Measurements from ENCODE around the gene SMIM13.

Gene SMIM13

DNA sequence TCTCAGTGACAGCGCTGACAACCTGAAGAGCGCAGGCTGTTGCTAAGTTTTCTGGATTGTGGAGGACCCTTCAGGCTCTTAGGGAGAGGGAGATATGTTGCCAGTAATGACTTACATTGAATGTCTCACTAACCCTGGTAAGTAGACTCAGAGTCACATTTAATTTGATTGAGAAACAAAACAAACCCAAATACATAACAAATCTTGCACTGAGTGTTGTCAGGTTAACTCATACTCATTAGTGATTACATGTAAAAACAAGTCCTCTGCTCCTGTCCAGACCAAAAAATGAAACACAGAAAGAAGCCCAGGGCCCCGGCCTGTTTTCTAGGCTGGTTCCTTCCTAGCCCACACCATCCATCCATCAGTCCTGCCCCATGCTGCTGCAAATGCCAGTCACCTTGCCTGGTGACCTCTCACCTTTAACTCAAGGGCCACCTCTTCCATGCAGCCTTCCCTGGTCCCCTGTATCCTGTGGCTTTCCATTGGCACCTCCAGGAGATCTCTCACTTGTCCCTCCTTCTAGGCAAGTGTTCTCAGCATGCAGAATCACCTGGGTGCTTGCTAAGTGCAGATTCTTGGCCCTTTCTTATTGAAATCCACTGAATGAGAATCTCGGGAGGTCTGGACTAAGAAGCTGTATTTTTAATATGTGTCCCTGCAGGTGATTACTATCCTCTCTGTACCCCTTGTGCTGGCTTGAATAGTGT is 52.6 kb downstream of the SMIM13 start:
- in situ Hi-C loops (cut with MboI; ENCODE audit: low sequenced_read_pairs): loop anchor here (10.0 kb wide), 1 partner anchor 349 kb away; no protein-coding TSS in a partner anchor

DNA sequence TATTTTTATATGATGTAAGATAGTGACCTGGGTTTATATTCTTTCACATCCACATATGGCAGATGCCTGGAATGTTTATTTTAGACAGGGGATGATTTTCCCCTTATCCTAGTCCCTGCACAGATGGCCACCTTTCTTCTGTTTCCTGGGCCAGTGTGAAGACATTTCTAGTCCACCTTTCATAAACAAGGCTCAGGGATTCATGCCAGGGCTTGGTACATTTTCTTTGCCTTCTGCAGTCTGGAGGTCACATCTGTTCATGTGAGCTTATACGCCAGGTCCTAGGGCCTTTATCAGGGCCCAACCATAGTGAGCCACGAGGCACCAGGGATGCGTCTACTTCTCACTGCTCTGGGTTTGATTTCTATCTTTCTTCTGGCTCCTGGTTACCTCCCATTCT is 55.9 kb downstream of the SMIM13 start:
- in situ Hi-C loops (cut with MboI; ENCODE audit: low sequenced_read_pairs): loop anchor here (10.0 kb wide), 1 partner anchor 345 kb away; no protein-coding TSS in a partner anchor

DNA sequence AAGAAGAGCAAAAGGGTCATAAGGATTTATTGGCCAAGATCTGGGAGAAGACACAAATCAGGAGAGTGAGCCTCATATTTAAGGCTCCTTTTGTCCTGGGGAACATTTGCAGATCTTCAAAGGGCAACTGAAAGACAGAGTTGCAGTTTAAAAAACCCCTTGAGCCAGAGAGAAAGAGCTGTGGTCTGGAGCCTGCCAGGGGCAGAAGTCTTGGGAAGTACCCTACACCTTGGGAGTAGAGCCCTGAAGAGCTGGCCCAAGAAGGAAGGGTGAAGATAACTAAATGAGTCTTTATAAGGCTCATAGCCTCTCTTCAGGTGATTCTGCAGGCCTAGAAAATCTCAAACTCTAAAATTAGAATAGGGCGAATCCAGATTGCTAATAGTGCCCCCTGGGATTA is 57.9 kb downstream of the SMIM13 start:
- in situ Hi-C loops (cut with MboI; ENCODE audit: low sequenced_read_pairs): no loop called here

DNA sequence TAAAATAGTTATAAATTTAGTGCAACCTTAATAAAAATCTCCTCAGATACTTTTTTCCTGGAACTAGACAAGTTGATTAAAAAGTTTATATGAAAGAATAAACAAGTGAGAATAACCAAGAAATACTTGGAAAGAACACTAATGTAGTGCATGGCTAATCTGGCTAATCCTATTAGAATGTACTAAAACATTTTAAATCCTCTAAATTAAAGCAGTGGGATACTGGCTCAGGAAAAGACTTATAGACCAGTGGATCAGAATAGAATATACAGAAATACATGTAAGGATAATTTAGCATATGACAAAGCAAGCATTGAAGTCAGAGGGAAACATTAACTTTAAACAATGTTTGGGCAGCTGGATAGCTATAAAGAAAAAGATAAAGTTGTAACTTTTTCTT is 58.9 kb downstream of the SMIM13 start:
- in situ Hi-C loops (cut with MboI; ENCODE audit: low sequenced_read_pairs): no loop called here

DNA sequence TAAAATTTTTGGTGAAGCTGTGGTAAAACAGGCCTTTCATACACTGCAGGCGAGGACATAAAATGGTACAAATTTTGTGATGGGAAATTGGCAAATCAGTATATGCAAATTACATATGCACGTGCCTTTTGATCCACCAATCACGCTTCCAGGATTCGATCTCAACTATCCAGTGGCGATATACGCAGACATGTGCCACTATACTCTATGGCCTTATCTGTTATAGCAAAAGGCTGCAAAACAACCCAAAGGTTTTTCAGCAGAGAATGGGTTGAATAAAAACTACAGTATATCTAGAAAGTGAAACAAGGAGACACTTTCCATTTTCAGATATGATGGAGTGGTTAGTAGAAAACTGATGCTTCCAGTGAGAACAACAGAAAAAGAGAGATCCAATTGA is 59.8 kb downstream of the SMIM13 start:
- in situ Hi-C loops (cut with MboI; ENCODE audit: low sequenced_read_pairs): no loop called here

DNA sequence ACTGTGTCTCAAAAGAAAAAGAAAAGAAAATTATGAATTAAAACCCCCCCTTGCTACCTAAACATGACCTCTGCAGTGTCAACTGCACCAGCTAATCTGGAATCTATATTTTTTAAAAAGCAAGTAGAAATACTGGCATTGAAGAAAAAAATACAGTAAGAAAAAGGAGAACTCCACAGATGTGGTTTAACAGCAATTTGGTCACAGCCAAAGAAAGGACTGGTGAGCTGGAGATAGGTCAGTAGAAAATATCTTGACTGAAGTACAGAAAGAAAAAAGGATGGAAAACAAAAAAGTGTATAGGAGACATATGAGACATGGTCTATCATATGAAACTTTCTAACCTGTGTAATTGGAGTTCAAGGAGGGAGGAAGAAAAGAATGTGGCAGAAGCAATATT is 62.0 kb downstream of the SMIM13 start:
- in situ Hi-C loops (cut with MboI; ENCODE audit: low sequenced_read_pairs): no loop called here

DNA sequence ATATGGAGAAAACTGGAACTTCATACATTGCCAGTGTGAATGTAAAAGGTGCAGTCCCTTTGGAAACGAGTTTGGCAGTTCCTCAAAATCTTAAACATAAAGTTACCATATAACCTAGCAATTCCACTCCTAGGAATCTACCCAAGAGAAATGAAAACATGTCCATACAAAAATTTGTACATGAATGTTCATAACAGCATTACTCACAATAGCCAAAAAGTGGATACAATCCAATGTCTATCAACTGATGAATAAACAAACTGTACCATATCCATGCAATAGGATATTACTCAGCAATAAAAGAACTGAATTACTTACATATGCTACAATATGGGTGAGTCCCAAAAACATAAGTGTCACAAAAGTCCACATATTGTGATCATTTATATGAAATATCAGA is 66.6 kb downstream of the SMIM13 start:
- in situ Hi-C loops (cut with MboI; ENCODE audit: low sequenced_read_pairs): no loop called here

DNA sequence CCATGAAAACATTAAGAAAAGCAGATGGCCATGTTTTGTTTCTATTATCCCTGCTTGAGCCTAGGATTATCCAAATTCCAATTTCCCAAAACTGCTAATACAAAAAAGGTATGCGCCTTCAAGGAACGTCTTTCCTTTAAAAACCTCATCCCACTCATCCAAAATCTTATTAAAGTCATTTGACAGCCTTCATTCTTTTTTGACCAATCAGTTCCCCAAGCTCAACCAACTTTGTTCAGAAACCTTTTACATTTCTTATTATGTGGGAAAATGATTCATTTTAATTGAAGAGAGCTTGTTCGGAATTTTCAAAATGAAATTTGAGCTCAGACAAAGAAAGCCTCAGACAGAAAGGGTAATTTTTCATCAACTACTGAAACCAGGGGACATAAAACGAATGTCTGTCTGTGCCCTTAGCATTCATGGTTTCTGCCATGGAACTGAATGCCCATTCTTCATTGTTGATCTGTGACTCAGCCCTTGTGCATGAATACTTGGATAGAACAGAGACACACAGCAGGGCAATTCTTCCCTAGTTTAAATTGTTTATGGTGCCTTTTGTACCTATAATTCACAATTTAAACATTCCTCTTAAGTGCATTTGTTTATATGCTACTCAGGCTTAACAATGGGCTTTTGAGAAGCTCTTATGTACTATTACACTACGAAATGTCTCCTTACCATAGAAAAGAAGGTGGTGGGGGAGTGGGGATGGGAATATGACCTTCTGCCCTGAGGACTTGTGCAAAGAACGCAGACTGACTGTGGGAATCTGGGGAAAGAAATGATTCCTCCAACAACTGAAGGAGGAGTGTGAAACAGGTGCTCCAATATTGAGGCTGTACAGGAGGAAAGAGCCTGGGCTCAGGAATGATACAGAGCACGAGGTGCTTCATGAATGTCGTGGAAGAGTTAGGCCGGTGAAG is 67.7 kb downstream of the SMIM13 start:
- in situ Hi-C loops (cut with MboI; ENCODE audit: low sequenced_read_pairs): no loop called here

DNA sequence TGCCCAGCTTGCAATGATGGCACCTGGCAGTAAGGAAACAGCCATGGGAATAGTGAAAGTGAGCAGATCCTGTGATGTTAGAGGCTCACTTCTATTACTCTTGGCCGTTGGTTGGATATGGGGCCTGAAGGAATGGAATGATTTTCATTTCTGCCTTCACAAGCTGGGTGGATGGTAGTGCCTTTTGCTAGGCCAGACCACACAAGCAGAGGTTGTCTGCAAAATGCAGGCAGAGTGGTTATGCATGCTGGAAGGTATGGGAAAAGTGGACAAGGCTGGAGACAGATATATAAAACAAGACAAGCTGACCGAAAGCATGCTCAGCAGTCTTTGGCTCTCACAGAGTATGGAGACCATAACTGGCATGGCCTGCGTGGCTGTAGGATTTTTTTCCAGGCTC is 68.6 kb downstream of the SMIM13 start:
- in situ Hi-C loops (cut with MboI; ENCODE audit: low sequenced_read_pairs): no loop called here

DNA sequence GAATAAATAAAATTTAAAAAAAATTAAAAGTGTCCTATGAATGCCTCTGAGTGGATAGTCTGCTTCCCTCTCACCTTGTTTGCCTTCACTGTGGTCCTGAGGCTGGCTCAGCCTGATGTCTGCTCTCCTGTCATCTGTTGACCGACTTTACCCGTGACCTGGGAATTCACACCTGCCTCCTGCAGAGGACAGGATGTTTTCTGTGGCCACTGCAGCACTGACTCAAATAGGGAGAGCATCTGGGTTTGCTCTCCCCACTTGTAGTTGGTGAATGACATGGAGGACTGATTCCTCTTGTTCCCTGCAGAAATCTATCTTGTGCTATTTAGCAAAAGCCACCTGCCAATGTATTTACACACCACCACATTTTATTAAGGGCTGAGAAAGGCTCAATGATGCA is 70.3 kb downstream of the SMIM13 start:
- in situ Hi-C loops (cut with MboI; ENCODE audit: low sequenced_read_pairs): no loop called here

DNA sequence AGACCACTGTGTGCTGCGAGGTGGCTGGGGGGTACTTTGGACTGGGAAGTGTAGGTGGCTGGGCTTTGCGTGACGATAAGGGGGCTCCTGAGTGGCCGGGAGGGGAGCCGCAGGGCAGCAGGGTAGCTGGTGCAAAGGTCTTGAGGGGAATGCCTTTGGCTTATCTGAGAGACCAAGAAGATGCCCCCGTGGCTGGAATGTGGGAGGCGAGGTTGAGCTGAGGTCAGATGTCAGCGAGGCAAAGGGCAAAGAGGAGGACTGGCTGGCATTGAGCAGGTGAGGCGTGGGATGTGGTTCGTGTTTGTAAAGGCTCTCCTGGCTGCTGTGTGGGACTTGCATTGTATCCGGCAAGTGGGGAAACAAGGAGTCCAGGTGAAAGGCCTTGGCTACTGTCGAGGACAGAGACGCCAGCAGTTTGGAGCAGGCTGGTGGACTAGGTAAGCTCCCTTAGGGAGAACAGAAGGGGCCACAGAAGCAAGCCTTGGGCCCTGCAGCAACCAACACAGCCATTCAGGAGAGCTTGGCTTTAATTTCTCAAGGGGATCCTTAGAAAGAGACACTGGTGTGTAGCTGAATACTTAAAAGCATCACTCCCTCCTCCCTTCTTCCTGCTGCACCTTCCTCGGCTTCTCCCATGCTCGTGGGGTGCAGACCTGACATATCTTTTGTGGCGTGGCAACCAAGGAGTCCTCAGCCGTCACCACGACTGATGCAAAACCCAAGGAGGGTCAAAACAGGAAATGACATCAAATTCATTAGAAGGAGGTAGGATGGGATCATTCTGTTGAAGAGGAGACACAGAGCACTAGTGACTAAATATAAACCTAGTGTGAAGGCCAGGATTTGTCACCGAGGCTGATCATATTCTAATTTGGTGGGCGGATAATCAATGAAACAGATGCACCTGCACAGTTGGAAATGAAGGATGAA is 71.3 kb downstream of the SMIM13 start:
- in situ Hi-C loops (cut with MboI; ENCODE audit: low sequenced_read_pairs): no loop called here

DNA sequence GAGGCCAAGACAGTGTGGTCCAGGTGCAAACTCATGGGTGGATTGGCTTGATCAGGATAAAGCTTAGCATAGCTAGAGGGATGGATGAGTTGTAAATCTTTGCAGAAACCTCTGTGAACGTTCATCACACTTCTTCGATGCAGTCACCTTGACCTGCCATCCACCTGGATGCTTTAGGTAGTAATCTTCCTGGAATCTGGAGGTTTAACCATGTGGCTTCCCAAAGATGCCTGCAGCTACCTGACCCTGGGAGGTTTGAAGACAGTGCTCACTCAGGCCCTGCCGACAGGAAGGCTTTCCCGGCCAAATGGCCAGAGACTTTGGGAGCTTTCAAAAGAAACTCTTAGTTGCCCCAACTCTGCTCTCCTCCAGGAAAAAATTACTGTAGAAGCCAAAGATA is 73.3 kb downstream of the SMIM13 start:
- in situ Hi-C loops (cut with MboI; ENCODE audit: low sequenced_read_pairs): no loop called here

DNA sequence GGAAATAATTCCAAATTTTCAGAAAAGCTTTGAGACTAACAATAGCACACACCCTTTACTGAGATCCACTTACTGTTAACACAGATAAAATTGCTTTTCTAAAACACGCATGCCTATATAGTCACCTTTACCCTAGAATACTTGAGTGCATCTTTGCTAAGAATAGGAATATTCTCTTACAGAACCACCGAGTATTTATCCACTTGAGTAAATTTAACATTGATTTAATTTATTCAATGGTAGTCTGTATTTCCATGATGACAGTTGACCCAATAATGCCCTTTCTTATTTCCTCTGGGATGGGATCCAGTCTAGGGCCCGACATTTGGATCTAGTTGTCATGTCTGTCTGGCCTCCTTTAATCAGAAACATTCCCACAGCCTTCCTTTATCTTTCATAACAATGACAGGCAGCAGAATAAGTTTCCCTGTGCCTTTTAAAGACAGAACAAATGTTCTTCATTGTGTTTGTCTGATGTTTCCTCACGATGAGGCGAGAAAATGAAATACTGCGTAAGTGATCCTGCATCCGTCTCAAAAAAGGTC is 74.5 kb downstream of the SMIM13 start:
- in situ Hi-C loops (cut with MboI; ENCODE audit: low sequenced_read_pairs): no loop called here

DNA sequence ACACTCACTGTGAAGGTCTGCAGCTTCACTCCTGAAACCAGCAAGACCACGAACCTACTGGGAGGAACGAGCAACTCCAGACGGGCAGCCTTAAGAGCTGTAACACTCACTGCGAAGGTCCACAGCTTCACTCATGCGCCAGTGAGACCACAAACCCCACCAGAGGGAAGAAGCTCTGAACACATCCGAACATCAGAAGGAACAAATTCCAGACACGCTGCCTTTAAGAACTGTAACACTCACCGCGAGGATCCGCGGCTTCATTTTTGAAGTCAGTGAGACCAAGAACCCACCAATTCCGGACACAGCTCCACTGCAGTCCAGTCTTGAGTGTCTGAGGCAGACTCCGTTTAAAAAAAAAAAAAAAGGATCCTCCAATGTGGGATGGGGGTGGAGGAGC is 78.3 kb downstream of the SMIM13 start:
- in situ Hi-C loops (cut with MboI; ENCODE audit: low sequenced_read_pairs): no loop called here

DNA sequence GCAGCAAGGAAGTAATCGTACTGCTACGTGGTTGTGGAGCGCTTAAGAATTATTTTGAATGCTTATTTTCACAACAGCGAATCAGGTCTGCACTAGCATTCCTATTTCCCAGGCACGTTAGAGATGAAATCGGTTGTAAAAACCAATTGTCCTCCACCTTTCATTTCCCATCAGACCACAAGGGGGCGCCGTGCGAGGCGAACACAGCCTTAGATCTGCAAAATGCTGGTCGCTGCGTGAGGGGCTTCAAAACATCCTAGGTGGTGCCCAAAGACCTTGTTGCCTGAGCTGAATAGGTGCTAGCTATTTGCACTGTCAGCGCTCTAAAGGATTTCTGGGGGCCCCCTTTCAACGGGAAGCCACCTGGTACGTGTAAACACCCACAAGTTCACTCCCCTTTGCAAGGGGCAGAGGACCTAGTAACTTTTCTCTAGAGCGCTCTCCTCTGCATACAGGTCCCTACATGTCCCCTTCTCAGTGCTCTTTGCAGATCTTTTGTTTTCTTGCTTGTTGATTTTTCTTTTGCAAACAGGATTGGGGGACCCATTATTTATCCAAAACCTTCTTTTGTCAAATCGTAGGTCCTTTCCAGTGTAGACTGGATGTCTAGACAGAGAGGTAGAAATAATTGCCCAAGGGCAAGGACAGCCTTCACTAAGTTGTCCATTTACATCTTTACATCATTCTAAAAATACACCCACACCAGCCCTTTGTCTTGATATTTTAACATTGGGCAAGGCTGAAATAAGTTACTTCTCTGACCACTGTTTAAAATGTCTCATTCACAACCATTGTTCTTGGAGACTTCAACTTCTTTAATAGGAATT is 79.1 kb downstream of the SMIM13 start:
- in situ Hi-C loops (cut with MboI; ENCODE audit: low sequenced_read_pairs): no loop called here

DNA sequence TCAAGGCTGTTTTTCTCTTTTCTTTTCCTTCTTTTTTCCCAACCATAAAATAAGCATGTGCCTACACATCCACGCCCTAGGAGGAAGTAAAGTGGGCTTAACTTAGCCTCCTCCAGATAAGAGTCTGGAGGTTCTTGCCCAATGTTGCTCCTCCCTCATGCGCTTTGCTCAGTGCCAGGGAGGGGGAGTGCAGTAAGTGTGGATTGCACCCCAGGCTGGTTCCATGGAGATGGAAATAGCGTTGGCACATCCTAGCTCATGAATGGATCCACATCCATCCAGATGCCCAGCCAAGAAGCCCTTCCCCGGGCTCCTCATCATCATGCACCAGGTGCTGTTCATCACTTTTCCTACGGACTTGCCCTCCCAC is 80.6 kb downstream of the SMIM13 start:
- in situ Hi-C loops (cut with MboI; ENCODE audit: low sequenced_read_pairs): no loop called here

DNA sequence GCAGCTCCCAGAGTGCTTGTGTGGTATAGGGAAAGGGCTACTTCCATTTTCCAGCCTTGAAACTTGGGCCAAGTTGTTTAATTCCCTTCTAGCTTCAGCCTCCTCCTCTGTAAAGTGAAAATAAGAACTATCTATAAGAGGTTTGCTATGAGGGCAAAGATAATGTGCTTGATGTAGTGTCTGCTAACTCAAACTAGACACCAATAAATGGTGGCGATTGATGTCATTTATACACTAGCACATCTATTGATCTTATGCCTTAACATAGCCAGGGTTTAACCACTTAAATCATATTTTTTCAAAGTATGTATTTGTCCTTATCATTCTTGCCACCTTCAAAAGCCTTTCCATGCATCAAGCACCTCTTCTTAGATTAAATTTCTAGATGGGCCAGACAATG is 83.6 kb downstream of the SMIM13 start:
- in situ Hi-C loops (cut with MboI; ENCODE audit: low sequenced_read_pairs): no loop called here

DNA sequence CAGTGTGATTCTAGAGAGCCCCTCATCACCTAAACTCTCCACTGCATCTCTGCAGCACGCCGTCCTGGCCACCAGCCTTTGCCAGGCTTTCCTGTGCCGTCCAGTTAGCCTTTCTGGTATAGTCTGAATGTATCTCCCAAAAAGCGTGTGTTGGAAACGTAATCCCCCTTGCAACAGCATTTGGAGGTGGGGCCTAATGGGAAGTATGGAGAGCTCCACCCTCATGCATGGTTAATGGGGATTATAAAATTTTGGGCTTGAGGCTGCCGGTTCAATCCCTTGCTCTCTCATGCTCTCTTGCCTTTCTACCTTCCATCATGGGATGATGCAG is 85.4 kb downstream of the SMIM13 start:
- in situ Hi-C loops (cut with MboI; ENCODE audit: low sequenced_read_pairs): no loop called here

DNA sequence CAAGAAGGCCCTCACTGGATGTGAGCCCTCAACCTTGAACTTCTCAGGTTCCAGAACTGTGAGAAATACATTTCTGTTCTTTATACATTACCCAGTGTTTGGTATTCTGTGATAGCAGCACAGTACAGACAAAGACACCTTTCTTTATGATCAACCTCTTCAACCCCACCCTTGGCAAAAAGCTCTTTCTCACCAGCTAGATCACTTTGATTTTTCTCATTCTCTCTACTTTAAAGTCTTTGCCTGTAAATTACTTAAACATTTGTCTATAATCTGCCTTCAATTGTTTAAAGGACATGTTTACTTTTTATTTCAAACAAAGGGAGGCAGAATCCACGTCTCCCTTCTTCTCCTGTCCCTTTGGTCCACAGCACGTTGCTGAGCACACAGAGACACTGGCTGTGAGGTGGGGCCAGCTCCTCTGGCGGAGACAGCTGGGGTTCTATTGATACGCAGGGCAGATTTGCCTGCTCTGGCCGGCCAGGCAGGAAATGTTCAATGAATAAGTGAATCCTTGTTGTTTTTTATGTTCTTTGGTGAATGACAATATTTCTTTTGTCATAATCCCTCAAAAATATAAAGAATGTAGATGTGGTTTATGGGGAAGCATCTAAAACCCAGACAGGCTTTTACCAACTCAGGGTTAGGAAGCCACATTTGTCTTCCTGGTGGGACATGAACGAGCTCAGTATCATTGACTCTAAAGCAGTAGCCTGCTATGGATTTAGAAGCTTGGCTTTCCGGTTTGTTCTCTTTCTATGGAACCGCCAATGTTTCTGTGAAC is 86.0 kb downstream of the SMIM13 start:
- in situ Hi-C loops (cut with MboI; ENCODE audit: low sequenced_read_pairs): no loop called here
